ENCODE measurements around the gene LAMB4. TPM values are rescaled to one million over a fixed set of nuclear protein-coding genes. Genes with fewer than 3 reads are reported as not detected.

LAMB4 gene
- total RNA-seq, 1 donor from 2014 or later = not detected

DNA sequence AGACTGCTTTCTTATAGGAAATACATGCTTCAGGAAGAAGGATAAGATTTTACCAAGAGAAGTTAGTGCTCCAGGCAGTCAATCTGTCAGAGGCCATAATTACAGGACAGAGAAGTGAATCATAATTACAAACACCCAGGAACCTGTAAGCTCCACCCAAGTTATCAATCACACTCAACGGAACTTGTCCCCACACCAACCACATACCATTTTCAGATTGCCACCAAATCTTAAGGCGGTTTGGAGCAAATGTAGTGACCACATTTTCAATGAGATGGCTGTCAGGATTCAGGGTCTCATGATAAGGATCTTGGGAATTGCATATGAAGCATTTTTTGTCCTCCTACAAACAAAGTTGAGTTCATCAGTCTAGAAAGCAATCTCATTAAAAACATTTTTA lies 132.0 kb downstream of the LAMB4 start:
- TF ChIP-seq, protein P1, sequence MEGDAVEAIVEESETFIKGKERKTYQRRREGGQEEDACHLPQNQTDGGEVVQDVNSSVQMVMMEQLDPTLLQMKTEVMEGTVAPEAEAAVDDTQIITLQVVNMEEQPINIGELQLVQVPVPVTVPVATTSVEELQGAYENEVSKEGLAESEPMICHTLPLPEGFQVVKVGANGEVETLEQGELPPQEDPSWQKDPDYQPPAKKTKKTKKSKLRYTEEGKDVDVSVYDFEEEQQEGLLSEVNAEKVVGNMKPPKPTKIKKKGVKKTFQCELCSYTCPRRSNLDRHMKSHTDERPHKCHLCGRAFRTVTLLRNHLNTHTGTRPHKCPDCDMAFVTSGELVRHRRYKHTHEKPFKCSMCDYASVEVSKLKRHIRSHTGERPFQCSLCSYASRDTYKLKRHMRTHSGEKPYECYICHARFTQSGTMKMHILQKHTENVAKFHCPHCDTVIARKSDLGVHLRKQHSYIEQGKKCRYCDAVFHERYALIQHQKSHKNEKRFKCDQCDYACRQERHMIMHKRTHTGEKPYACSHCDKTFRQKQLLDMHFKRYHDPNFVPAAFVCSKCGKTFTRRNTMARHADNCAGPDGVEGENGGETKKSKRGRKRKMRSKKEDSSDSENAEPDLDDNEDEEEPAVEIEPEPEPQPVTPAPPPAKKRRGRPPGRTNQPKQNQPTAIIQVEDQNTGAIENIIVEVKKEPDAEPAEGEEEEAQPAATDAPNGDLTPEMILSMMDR (IDR thresholded peaks at IDR 0.05) = no peak
- H3K4me1 ChIP-seq = peaks cover 0 to 33% of the 10 kb centered on the region in 2 donors
- H3K27ac ChIP-seq = peak overlapping the region in 1 of 2 donors; percentile 62
- DNase-seq (ENCODE audit: low spot score in 2 of 2) = no peak
- intact Hi-C loops (cut with DNase I) = no loop called here
- H3K4me3 ChIP-seq = no peak overlapping the region
- H3K36me3 ChIP-seq = peaks cover 5 to 26% of the 10 kb centered on the region in 2 donors
- no peaks in the 10 kb centered on the region for H3K27me3 ChIP-seq
- no peaks in the 10 kb centered on the region for H3K9me3 ChIP-seq

DNA sequence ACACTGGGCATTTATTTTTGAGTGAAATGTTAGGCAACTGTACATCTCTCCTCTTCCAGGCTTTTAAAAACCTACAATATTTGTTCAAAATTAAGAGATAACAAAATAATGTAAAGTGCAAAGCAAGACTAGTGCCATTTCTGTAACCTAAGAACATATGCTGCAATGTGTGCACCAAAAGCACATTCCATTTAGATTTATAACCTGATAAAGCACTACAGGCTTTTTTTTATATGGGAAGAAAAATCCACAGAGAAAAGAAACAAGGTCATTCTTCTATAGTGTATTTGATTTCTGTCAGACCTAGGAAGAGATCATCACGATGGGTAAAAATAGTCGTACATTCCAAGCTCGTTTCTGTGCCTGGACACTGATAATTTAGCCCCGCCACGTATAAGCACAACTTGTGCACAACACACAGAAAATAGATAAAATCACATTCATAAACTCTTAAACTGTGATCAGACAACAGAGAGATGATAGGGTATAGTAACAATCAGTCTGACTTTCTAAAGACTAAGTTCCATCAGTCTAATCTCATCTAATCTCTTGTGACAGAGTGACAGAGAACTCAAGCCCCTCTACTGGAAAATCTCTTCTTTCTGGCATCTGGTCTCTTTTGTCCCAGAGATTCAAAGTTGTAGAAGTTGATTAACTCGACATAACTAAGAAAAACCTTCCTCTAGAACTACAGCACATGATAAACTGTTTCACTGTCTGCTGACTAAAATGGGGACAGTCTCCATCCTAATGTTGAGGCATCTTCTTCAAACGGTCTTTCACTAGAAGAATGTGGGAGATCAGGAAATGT lies 133.9 kb downstream of the LAMB4 start:
- TF ChIP-seq, protein P1 (IDR thresholded peaks at IDR 0.05) = no peak
- peak overlapping the region; percentile 30 to 69 for H3K27ac ChIP-seq
- intact Hi-C loops (cut with DNase I) = no loop called here
- DNase-seq (ENCODE audit: low spot score in 2 of 2) = no peak
- no peaks in the 10 kb centered on the region for H3K9me3 ChIP-seq
- peaks cover 5 to 37% of the 10 kb centered on the region in 2 donors for H3K36me3 ChIP-seq
- no peak overlapping the region for H3K4me3 ChIP-seq
- no peaks in the 10 kb centered on the region for H3K27me3 ChIP-seq
- H3K4me1 ChIP-seq = peaks cover 0 to 33% of the 10 kb centered on the region in 2 donors

DNA sequence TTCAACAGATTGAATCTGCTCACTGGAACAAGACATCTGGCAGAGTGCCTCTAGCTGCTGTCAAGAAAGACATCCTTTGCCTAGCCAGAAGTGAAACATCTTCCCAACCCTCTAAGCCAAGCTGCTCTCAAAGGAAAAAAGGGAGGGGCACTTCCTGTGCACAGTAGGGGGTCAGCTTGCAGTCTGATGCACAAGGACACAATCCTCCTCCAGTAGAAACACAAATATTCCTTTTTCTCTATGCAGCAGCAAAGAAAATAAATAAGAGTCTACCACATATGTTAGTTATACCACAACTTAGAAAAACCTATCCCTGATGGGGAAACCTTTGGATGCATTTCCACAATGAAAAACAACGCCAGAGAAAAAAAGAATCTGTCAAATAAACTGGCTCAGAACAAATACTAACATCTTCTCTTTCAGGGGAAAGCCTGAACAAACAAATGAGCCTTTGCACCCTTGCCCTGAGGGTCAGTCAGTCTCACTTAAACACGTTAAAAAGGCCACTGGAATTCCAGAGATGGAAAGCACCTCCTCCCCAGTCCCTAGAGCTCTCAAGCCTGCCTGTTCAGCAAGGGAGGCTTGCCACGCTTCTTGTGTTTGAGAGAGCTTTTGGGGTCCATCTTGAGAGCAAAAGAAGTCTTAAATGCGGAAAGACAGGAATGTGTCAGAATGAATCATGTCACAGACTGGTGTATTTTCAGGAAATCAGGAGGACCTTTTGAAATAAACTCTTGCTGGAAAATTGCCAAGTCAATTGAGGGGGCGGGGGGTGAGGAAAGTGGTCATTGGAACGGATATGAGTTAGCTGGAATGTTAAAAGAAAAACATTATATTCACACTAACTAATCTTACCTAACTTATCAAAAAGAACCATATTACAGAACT lies 134.7 kb downstream of the LAMB4 start:
- no peaks in the 10 kb centered on the region for H3K9me3 ChIP-seq
- TF ChIP-seq, protein P1 (IDR thresholded peaks at IDR 0.05) = no peak
- no peaks in the 10 kb centered on the region for H3K27me3 ChIP-seq
- H3K27ac ChIP-seq = peak overlapping the region; percentile 65 to 69
- intact Hi-C loops (cut with DNase I) = no loop called here
- H3K4me1 ChIP-seq = peaks cover 0 to 29% of the 10 kb centered on the region in 2 donors
- no peak overlapping the region for H3K4me3 ChIP-seq
- H3K36me3 ChIP-seq = peaks cover 5 to 37% of the 10 kb centered on the region in 2 donors
- DNase-seq (ENCODE audit: low spot score in 2 of 2) = no peak

DNA sequence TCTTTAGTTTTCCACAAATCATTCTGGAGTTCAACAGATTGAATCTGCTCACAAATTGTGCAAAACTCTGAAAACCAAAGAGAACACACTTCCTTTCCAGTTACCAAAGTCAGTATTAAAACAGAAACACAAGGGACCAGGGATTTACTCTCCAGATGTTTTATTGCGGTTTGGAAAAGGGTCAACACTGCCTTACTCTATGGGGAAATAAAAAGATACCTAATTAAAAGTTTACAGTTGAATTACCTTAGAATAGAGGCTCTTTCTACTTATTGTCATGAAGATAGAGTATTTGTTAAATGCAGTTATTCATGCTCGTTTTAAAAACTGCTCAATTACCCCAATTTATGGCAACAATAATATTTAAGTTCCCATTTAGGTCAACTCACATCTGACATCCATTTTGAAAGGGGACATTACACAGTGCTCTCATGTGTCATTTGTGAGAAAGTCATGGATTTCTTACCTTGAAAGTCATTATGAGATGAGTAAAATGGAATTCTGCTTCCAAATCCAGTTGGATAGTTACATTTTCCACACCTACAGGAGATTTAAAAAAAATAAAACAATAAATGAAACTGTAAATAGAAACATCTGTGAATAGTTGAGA lies 135.6 kb downstream of the LAMB4 start:
- Histone ChIP-seq H3K36me3 (peaks cover 5 to 37% of the 10 kb centered on the region in 2 donors), H3K4me3 (no peak overlapping the region), H3K9me3 (no peaks in the 10 kb centered on the region), H3K27ac (peak overlapping the region in 1 of 2 donors; percentile 69), H3K4me1 (peaks cover 0 to 32% of the 10 kb centered on the region in 2 donors), H3K27me3 (no peaks in the 10 kb centered on the region)
- TF ChIP-seq, protein P1 (IDR thresholded peaks at IDR 0.05) = no peak
- DNase-seq (ENCODE audit: low spot score in 2 of 2) = no peak
- intact Hi-C loops (cut with DNase I) = no loop called here

DNA sequence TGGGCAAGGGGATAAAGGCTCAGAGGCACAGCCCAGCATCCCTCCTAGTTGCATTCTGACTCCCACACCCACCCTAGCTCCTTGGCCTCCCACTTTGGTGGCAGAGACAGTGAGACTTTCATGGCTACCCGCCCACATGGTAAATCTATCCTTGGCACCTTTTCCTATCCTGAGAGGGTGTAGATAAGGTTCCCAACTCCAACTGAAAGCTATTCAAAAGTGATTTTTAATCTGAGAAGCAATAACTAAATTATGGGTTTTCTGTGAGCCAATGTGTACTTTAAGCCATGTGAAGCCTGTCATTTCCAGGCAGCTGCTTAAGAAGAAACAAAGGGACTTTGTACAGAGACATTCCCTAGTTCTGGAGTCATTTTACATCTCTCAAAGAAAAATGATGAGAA lies 136.3 kb downstream of the LAMB4 start:
- Histone ChIP-seq H3K27ac (peak overlapping the region; percentile 0 to 44), H3K4me3 (no peak overlapping the region), H3K9me3 (no peaks in the 10 kb centered on the region), H3K36me3 (peaks cover 5 to 37% of the 10 kb centered on the region in 2 donors), H3K27me3 (no peaks in the 10 kb centered on the region), H3K4me1 (peaks cover 4 to 35% of the 10 kb centered on the region in 2 donors)
- TF ChIP-seq, protein P1 (IDR thresholded peaks at IDR 0.05) = no peak
- intact Hi-C loops (cut with DNase I) = no loop called here
- no peak for DNase-seq (ENCODE audit: low spot score in 2 of 2)
